GM23338 (cell line): ENCODE measurements around the gene ETV5. TPM values are rescaled to one million over a fixed set of nuclear protein-coding genes. Genes with fewer than 3 reads are reported as not detected.

Source experiments
- ATAC-seq: fragments of 200-7000 bp; cut with Tn5 transposase; 3 replicates; pipeline ENCODE4 v1.9.1; 2020
- DNase-seq: peaks from one replicate; pipeline ENCODE4 v3.0.0-alpha.2; 2015; ENCODE audit warnings: low spot score
- H2AFZ ChIP-seq: fragments of 200-600 bp; sonication (generic); 2 replicates; pipeline ENCODE4 v1.8.0; 2016; ENCODE audit warnings: antibody characterized with exemption, mild to moderate bottlenecking, moderate library complexity
- H3F3A ChIP-seq: fragments of 200-600 bp; sonication (generic); replicated peaks from 2 replicates; pipeline ENCODE4 v1.8.0; 2017; ENCODE audit warnings: antibody characterized with exemption, mixed run types, low read depth
- H3K27ac ChIP-seq: fragments of 200-600 bp; sonication (generic); 2 replicates; pipeline ENCODE4 v1.6.1; 2016; ENCODE audit warnings: low read depth
- H3K27me3 ChIP-seq: fragments of 200-600 bp; sonication (generic); 2 replicates; pipeline ENCODE4 v1.8.0; 2016; ENCODE audit warnings: mild to moderate bottlenecking, mixed run types, moderate library complexity; ENCODE audit not compliant: insufficient read depth
- H3K36me3 ChIP-seq: fragments of 200-600 bp; sonication (generic); 2 replicates; pipeline ENCODE4 v1.8.0; 2016; ENCODE audit warnings: mild to moderate bottlenecking; ENCODE audit not compliant: insufficient read depth
- H3K4me1 ChIP-seq: fragments of 200-600 bp; sonication (generic); 2 replicates; pipeline ENCODE4 v1.8.0; 2016; ENCODE audit warnings: mild to moderate bottlenecking, moderate library complexity; ENCODE audit not compliant: insufficient read depth
- H3K4me2 ChIP-seq: fragments of 200-600 bp; sonication (generic); 2 replicates; pipeline ENCODE4 v1.7.1; 2017; ENCODE audit warnings: mixed run types
- H3K4me3 ChIP-seq: fragments of 200-600 bp; sonication (generic); 2 replicates; pipeline ENCODE4 v1.6.1; 2016; ENCODE audit warnings: mixed run types
- H3K79me2 ChIP-seq: fragments of 200-600 bp; sonication (generic); replicated peaks from 2 replicates; pipeline ENCODE4 v1.8.0; 2017; ENCODE audit warnings: mild to moderate bottlenecking; ENCODE audit not compliant: insufficient read depth
- H3K9me2 ChIP-seq: fragments of 200-600 bp; sonication (generic); 2 replicates; pipeline ENCODE4 v1.8.0; 2017; ENCODE audit not compliant: insufficient read depth
- H4K20me1 ChIP-seq: fragments of 200-600 bp; sonication (generic); replicated peaks from 2 replicates; pipeline ENCODE4 v1.8.0; 2017; ENCODE audit warnings: mild to moderate bottlenecking; ENCODE audit not compliant: insufficient read depth
- H3K27ac Mint-ChIP-seq: 2 replicates; pipeline ENCODE4 v1.8.0; 2020; ENCODE audit warnings: inconsistent platforms, mild to moderate bottlenecking, moderate library complexity, mixed read lengths
- H3K27me3 Mint-ChIP-seq: 3 replicates; pipeline ENCODE4 v1.8.0; 2022; ENCODE audit warnings: low read depth, mild to moderate bottlenecking, moderate library complexity, mixed read lengths, inconsistent platforms; ENCODE audit not compliant: insufficient read depth, poor library complexity
- H3K36me3 Mint-ChIP-seq: 3 replicates; pipeline ENCODE4 v1.8.0; 2021; ENCODE audit warnings: low read depth, mild to moderate bottlenecking, inconsistent platforms, moderate library complexity, mixed read lengths
- H3K4me1 Mint-ChIP-seq: 3 replicates; pipeline ENCODE4 v1.8.0; 2020; ENCODE audit warnings: mild to moderate bottlenecking, inconsistent platforms, mixed read lengths
- H3K4me3 Mint-ChIP-seq: 3 replicates; pipeline ENCODE4 v1.8.0; 2021; ENCODE audit warnings: moderate library complexity, mild to moderate bottlenecking, inconsistent platforms, mixed read lengths
- H3K9me3 Mint-ChIP-seq: 3 replicates; pipeline ENCODE4 v1.8.0; 2020; ENCODE audit warnings: moderate library complexity, mild to moderate bottlenecking, inconsistent platforms, mixed read lengths
- CREB1 ChIP-seq: fragments of 250-450 bp; sonication (Bioruptor Pico); IDR thresholded peaks from 2 replicates; pipeline ENCODE4 v1.5.0; 2020; ENCODE audit warnings: low read depth, mild to moderate bottlenecking, moderate library complexity
- CTCF ChIP-seq, 2 experiments: fragments of 200-600 bp in 1 of 2; sonication (generic) in 1 of 2; conservative IDR thresholded peaks; 2 replicates each; pipeline versions ENCODE4 v1.5.1 to v1.6.1; 2016 to 2017; ENCODE audit warnings: antibody characterized with exemption in 2 of 2, low read depth in 2 of 2, mild to moderate bottlenecking in 2 of 2, moderate library complexity in 1 of 2
- EZH2 ChIP-seq: fragments of 200-600 bp; sonication (generic); IDR thresholded peaks from one replicate; pipeline ENCODE4 v1.8.0; 2017; ENCODE audit warnings: antibody characterized with exemption, mild to moderate bottlenecking, low read depth; ENCODE audit not compliant: unreplicated experiment
- EZH2phosphoT487 ChIP-seq: fragments of 200-600 bp; sonication (generic); IDR thresholded peaks from one replicate; pipeline ENCODE4 v1.8.1; 2018; ENCODE audit warnings: antibody characterized with exemption; ENCODE audit not compliant: unreplicated experiment
- POLR2AphosphoS5 ChIP-seq: IDR thresholded peaks from 2 replicates; pipeline ENCODE4 v1.6.1; 2016; ENCODE audit warnings: antibody characterized with exemption, low read depth
- REST ChIP-seq: IDR thresholded peaks from one replicate; pipeline ENCODE4 v1.6.1; 2018; ENCODE audit warnings: antibody characterized with exemption; ENCODE audit not compliant: unreplicated experiment
- ZNF114 ChIP-seq: fragments of 250-450 bp; sonication (Bioruptor Pico); IDR thresholded peaks from 2 replicates; pipeline ENCODE4 v1.5.0; 2020; ENCODE audit warnings: mild to moderate bottlenecking, moderate library complexity
- ZNF331 ChIP-seq: fragments of 250-450 bp; sonication (Bioruptor Pico); IDR thresholded peaks from 2 replicates; pipeline ENCODE4 v1.5.0; 2020; ENCODE audit warnings: low read depth, mild to moderate bottlenecking, moderate library complexity
- ZNF462 ChIP-seq: fragments of 250-450 bp; sonication (Bioruptor Pico); IDR thresholded peaks from 2 replicates; pipeline ENCODE4 v1.5.0; 2020; ENCODE audit warnings: mild to moderate bottlenecking, moderate library complexity
- polyA plus RNA-seq: library from polyadenylated mRNA; unstranded; fragments of >200 nt; fragmentation: Nextera tagmentation; extraction: Ambion mirVana; gene quantifications from 2 replicates; pipeline ENCODE4 v1.2.1, GENCODE V29; 2016
- total RNA-seq: library from RNA; depleted of rRNA; stranded (reverse); fragments of >200 nt; shearing (Covaris generic); gene quantifications from 2 replicates; pipeline ENCODE4 v1.2.3, GENCODE V29; 2014

ETV5 gene
- total and polyA plus RNA-seq, 2 experiments from 2014 or later, result 33.5 to 57.1 TPM

- Histone ChIP-seq H3K27me3 (no peaks in the 10 kb centered on the region), H3K4me1 (no peaks in the 10 kb centered on the region), H2AFZ (no peak overlapping the region), H4K20me1 (no peaks in the 10 kb centered on the region; the same call in 1 of the 2 replicates), H3K79me2 (no peaks in the 10 kb centered on the region), H3K9me2 (no peaks in the 10 kb centered on the region), H3K4me3 (no peak overlapping the region), H3K27ac (no peak overlapping the region), H3K4me2 (no peak overlapping the region), H3F3A (no peaks in the 10 kb centered on the region), H3K36me3 (0 out of 2 replicates have a peak, but pooled peaks cover 5% of the 10 kb centered on the region)
- TF ChIP-seq ZNF114 (CRISPR knock-in tag) (no peak), EZH2phosphoT487 (no peak), ZNF331 (CRISPR knock-in tag) (no peak), POLR2AphosphoS5 (no peak), CREB1 (CRISPR knock-in tag) (no peak), REST (no peak), EZH2 (no peak), CTCF (conservative IDR thresholded peaks at IDR 0.05; ENCODE audit: low read depth in 2 of 2) (no peak), ZNF462 (no peak)
- H3K4me1 Mint-ChIP-seq, result peaks cover 6% of the 10 kb centered on the region; the same call in 2 of the 3 replicates
- no peak overlapping the region for H3K4me3 Mint-ChIP-seq
- ATAC-seq (no peak), DNase-seq (no peak)
- no peaks in the 10 kb centered on the region for H3K9me3 Mint-ChIP-seq
- H3K27me3 Mint-ChIP-seq, result peaks cover 2% of the 10 kb centered on the region
- peaks cover 4% of the 10 kb centered on the region; the same call in 1 of the 3 replicates for H3K36me3 Mint-ChIP-seq
- H3K27ac Mint-ChIP-seq, result no peak overlapping the region
These were observed 66.9 kb downstream of the ETV5 start for GRCh38 chr3:186042036-186042435.
